Aorta (tissue), 5 donors: ENCODE data around the gene STX16. TPM values are rescaled to one million over a fixed set of nuclear protein-coding genes. Genes with fewer than 3 reads are reported as not detected.
A peak's percentile ranks its signal among the peaks of the same experiment; 100 is the strongest.

Source experiments
- ATAC-seq: fragments of 200-7000 bp; cut with Tn5 transposase; one replicate; pipeline ENCODE4 v1.9.1; 2022; ENCODE audit warnings: moderate library complexity; ENCODE audit not compliant: low FRiP score
- DNase-seq, 2 donors: peaks; one replicate each; pipeline ENCODE4 v3.0.0-alpha.2; 2020
- H3K27ac ChIP-seq, 2 donors: one replicate each; pipeline ENCODE4 v1.5.1; 2013; ENCODE audit warnings: low read length in 2 of 2, mild to moderate bottlenecking in 2 of 2, moderate library complexity in 2 of 2, control low read depth in 1 of 2, inconsistent platforms in 1 of 2, low read depth in 1 of 2
- H3K27me3 ChIP-seq, 2 donors: one replicate each; pipeline ENCODE4 v1.6.1; 2013; ENCODE audit warnings: control low read depth in 1 of 2, low read length in 1 of 2, mild to moderate bottlenecking in 1 of 2, moderate library complexity in 1 of 2; ENCODE audit not compliant: insufficient read depth in 2 of 2, control insufficient read depth in 1 of 2
- H3K36me3 ChIP-seq, 2 donors: one replicate each; pipeline ENCODE4 v1.6.1; 2013; ENCODE audit warnings: control low read depth in 1 of 2, low read length in 1 of 2, mild to moderate bottlenecking in 1 of 2; ENCODE audit not compliant: insufficient read depth in 2 of 2, control insufficient read depth in 1 of 2
- H3K4me1 ChIP-seq, 2 donors: one replicate each; pipeline ENCODE4 v1.6.1; 2013; ENCODE audit warnings: low read length in 2 of 2, control low read depth in 1 of 2, mild to moderate bottlenecking in 1 of 2, moderate library complexity in 1 of 2; ENCODE audit not compliant: insufficient read depth in 2 of 2, control insufficient read depth in 1 of 2
- H3K4me3 ChIP-seq, 2 donors: one replicate each; pipeline ENCODE4 v1.5.1; 2013; ENCODE audit warnings: low read length in 2 of 2, control low read depth in 1 of 2, mild to moderate bottlenecking in 1 of 2
- H3K9me3 ChIP-seq: one replicate; pipeline ENCODE4 v1.6.1; 2013; ENCODE audit warnings: mild to moderate bottlenecking, low read length; ENCODE audit not compliant: control insufficient read depth
- WGBS, 2 donors: extraction: QIAGEN DNeasy Blood & Tissue Kit; methylation state at CpG; one replicate each; pipeline ENCODE4 v1.1.7; 2013; 5-methylcytosine and 5-hydroxymethylcytosine counted together
- intact Hi-C, 2 donors: fragments of 100-400 bp; cut with DNase I; formaldehyde crosslinking; loops; one replicate each; pipeline versions ENCODE4 v1.14.2 to v1.15.0; 2022
- polyA plus RNA-seq, 2 donors: library from polyadenylated mRNA; stranded (reverse); fragments of 200-250 nt; gene quantifications; one replicate each; pipeline ENCODE4 v1.2.3, GENCODE V29; 2013
- total RNA-seq, 2 donors: library from RNA; stranded (reverse); fragmentation: NEBNext Ultra II Directional; extraction: Animal tissue kit (Norgen Biotek cat#: 25700); gene quantifications; one replicate each; pipeline ENCODE4 v1.2.1, GENCODE V29; 2021
- donor health status: healthy with polysubstance abuse.
- donor health status: Bipolar disorder and iron deficiency.
- donor health status: DM: no; HTN: no; CAD: no.
- donor health status: DM: no; HTN: no; CAD: no.
- donor health status: DM: yes; HTN: yes; CAD: no.

The STX16 gene
- total and polyA plus RNA-seq, 4 donors, result 17.9 to 75.7 (median 59.6) TPM

- DNase-seq (no peak), ATAC-seq (no peak)
- H3K27me3 ChIP-seq, result no peaks in the 10 kb centered on the region
- intact Hi-C loops, result no loop called here
- no peaks in the 10 kb centered on the region for H3K4me1 ChIP-seq
- peaks cover 0 to 7% of the 10 kb centered on the region in 2 donors for H3K36me3 ChIP-seq
- H3K9me3 ChIP-seq, result no peaks in the 10 kb centered on the region
- no peak overlapping the region for H3K4me3 ChIP-seq
- WGBS, 2 donors, result 95% methylated on average over 28 of the region's 28 CpGs
- H3K27ac ChIP-seq, result no peak overlapping the region
Observed at GRCh38 chr20:58702859-58703648, 52.0 kb downstream of the STX16 start.

- Histone ChIP-seq H3K4me1 (no peaks in the 10 kb centered on the region), H3K9me3 (no peaks in the 10 kb centered on the region), H3K27ac (no peak overlapping the region), H3K36me3 (peaks cover 0 to 7% of the 10 kb centered on the region in 2 donors), H3K27me3 (no peaks in the 10 kb centered on the region), H3K4me3 (no peak overlapping the region)
- DNase-seq (peak in 1 of 2 donors; percentile 56), ATAC-seq (no peak)
- intact Hi-C loops, result no loop called here
- WGBS, 2 donors, result 94% methylated on average over 12 of the region's 12 CpGs
Observed at GRCh38 chr20:58703765-58704371, 52.8 kb downstream of the STX16 start.

- 89 to 90% methylated on average over 14 of the region's 14 CpGs for WGBS, 2 donors
- no peak overlapping the region for H3K27ac ChIP-seq
- H3K27me3 ChIP-seq, result no peaks in the 10 kb centered on the region
- peaks cover 0 to 7% of the 10 kb centered on the region in 2 donors for H3K36me3 ChIP-seq
- no peak for ATAC-seq
- intact Hi-C loops, result no loop called here
- no peaks in the 10 kb centered on the region for H3K9me3 ChIP-seq
- DNase-seq, result peak in 1 of 2 donors; percentile 34
- no peak overlapping the region for H3K4me3 ChIP-seq
- H3K4me1 ChIP-seq, result no peaks in the 10 kb centered on the region
Observed at GRCh38 chr20:58705208-58705926, 54.3 kb downstream of the STX16 start.

GRCh38 chr20:58706150-58706892, 55.2 kb downstream of the STX16 start:
- 90 to 94% methylated on average over 20 of the region's 20 CpGs for WGBS, 2 donors
- peaks cover 0 to 7% of the 10 kb centered on the region in 2 donors for H3K36me3 ChIP-seq
- peak in 1 of 2 donors; percentile 53 for DNase-seq

GRCh38 chr20:58706975-58707681, 56.0 kb downstream of the STX16 start:
- Histone ChIP-seq H3K4me1 (no peaks in the 10 kb centered on the region), H3K27me3 (no peaks in the 10 kb centered on the region), H3K36me3 (peaks cover 0 to 6% of the 10 kb centered on the region in 2 donors), H3K4me3 (no peak overlapping the region), H3K9me3 (no peaks in the 10 kb centered on the region), H3K27ac (no peak overlapping the region)
- ATAC-seq (no peak), DNase-seq (peak in 1 of 2 donors; percentile 63)
- intact Hi-C loops, result no loop called here
- 95 to 96% methylated on average over 21 to 23 of the region's 23 CpGs for WGBS, 2 donors

More at GRCh38 chr20:58706150-58706892, 55.2 kb downstream of the STX16 start:
- H3K4me1 ChIP-seq, result no peaks in the 10 kb centered on the region
- H3K9me3 ChIP-seq, result no peaks in the 10 kb centered on the region
- intact Hi-C loops, result no loop called here
- H3K27me3 ChIP-seq, result no peaks in the 10 kb centered on the region
- no peak for ATAC-seq
- H3K27ac ChIP-seq, result no peak overlapping the region
- H3K4me3 ChIP-seq, result no peak overlapping the region

- DNase-seq (peak in 1 of 2 donors; percentile 45), ATAC-seq (no peak)
- WGBS, 2 donors, result 97% methylated on average over 10 of the region's 10 CpGs
- Histone ChIP-seq H3K4me3 (no peak overlapping the region), H3K27me3 (no peaks in the 10 kb centered on the region), H3K9me3 (no peaks in the 10 kb centered on the region), H3K36me3 (peaks cover 0 to 5% of the 10 kb centered on the region in 2 donors), H3K4me1 (no peaks in the 10 kb centered on the region), H3K27ac (no peak overlapping the region)
- intact Hi-C loops, result no loop called here
Observed at GRCh38 chr20:58707770-58708169, 56.7 kb downstream of the STX16 start.

GRCh38 chr20:58708246-58708931, 57.3 kb downstream of the STX16 start:
- Histone ChIP-seq H3K4me1 (no peaks in the 10 kb centered on the region), H3K27ac (no peak overlapping the region), H3K36me3 (peaks cover 0 to 3% of the 10 kb centered on the region in 2 donors), H3K27me3 (no peaks in the 10 kb centered on the region), H3K4me3 (no peak overlapping the region), H3K9me3 (no peaks in the 10 kb centered on the region)
- WGBS, 2 donors, result 88% methylated on average over 28 of the region's 28 CpGs
- DNase-seq (peak in 1 of 2 donors; percentile 64), ATAC-seq (no peak)
- intact Hi-C loops, result no loop called here
